ENCODE data around the gene RRP9. TPM values are rescaled to one million over a fixed set of nuclear protein-coding genes. Genes with fewer than 3 reads are reported as not detected.

RRP9 gene
- total RNA-seq, 4 donors from 2014 or later, result 14.9 to 32.9 (median 21.3) TPM

DNA sequence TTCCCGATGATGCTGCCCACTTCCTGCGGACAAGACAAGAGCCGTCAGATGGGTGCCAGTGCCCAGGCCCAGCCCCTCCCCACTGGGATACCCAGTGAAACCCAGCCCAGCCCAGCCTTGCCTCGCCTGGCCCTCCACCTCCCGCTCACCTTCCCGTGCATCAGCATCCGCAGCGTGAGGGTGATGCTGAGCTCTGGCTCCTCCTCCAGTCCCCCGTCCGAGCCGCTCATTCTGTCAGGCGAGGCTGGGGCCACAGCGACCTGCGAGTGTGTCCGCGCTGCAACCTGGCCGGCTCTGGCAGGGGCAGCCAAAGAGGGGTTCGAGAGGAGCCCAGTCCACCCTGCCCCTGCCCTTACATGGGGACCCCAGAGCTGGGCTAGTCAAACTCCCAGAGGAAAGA lies 19.3 kb upstream of the RRP9 start:
- H3K27ac ChIP-seq, result peak overlapping the region in 1 of 4 donors; percentile 99
- peaks cover 0 to 64% (median 28%) of the 10 kb centered on the region in 4 donors for H3K4me1 ChIP-seq
- TF ChIP-seq EP300 (IDR thresholded peaks at IDR 0.05) (no peak), POLR2A (IDR thresholded peaks at IDR 0.05) (no peak)
- TF ChIP-seq, protein P1, sequence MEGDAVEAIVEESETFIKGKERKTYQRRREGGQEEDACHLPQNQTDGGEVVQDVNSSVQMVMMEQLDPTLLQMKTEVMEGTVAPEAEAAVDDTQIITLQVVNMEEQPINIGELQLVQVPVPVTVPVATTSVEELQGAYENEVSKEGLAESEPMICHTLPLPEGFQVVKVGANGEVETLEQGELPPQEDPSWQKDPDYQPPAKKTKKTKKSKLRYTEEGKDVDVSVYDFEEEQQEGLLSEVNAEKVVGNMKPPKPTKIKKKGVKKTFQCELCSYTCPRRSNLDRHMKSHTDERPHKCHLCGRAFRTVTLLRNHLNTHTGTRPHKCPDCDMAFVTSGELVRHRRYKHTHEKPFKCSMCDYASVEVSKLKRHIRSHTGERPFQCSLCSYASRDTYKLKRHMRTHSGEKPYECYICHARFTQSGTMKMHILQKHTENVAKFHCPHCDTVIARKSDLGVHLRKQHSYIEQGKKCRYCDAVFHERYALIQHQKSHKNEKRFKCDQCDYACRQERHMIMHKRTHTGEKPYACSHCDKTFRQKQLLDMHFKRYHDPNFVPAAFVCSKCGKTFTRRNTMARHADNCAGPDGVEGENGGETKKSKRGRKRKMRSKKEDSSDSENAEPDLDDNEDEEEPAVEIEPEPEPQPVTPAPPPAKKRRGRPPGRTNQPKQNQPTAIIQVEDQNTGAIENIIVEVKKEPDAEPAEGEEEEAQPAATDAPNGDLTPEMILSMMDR (IDR thresholded peaks at IDR 0.05), result no peak

DNA sequence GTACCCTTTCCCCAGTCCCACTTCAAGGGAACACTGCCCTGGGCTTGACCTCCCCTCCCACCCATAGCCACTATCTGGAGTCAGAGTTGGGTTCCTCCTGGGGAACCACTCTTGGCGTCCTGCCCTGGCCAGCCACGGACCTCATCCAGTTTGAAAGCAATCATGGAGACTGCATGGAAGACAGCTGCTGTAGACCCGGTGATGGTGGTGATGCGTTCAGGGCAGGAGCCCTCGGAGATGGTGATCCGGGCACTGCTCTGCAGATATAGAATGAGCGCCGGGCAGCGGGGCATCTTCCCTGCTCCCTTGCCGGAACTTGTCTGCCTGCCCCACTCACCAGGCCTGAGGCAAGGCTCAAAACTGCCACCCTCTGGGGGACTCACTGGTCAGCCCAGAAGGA lies 18.7 kb upstream of the RRP9 start:
- H3K4me3 ChIP-seq, result no peak overlapping the region
- TF ChIP-seq EP300 (IDR thresholded peaks at IDR 0.05) (no peak), POLR2A (IDR thresholded peaks at IDR 0.05) (no peak)
- TF ChIP-seq, protein P1 (IDR thresholded peaks at IDR 0.05), result no peak
- WGBS, 2 donors, result 82 to 88% methylated on average over 10 of the region's 10 CpGs
- DNase-seq (ENCODE audit: low spot score in 2 of 2), result no peak
- no peaks in the 10 kb centered on the region for H3K9me3 ChIP-seq
- H3K27me3 ChIP-seq, result no peaks in the 10 kb centered on the region
- no peak overlapping the region for H3K27ac ChIP-seq
- H3K4me1 ChIP-seq, result peaks cover 0 to 64% (median 25%) of the 10 kb centered on the region in 4 donors
- H3K36me3 ChIP-seq, result peaks cover 0 to 48% (median 0%) of the 10 kb centered on the region in 3 donors

More for the DNA sequence above, 19.3 kb upstream of the RRP9 start:
- WGBS, 2 donors, result 78 to 83% methylated on average over 6 to 18 of the region's 18 CpGs
- H3K4me3 ChIP-seq, result no peak overlapping the region
- no peak for DNase-seq (ENCODE audit: low spot score in 2 of 2)
- H3K36me3 ChIP-seq, result peaks cover 0 to 48% (median 0%) of the 10 kb centered on the region in 3 donors
- H3K27me3 ChIP-seq, result no peaks in the 10 kb centered on the region
- no peaks in the 10 kb centered on the region for H3K9me3 ChIP-seq

DNA sequence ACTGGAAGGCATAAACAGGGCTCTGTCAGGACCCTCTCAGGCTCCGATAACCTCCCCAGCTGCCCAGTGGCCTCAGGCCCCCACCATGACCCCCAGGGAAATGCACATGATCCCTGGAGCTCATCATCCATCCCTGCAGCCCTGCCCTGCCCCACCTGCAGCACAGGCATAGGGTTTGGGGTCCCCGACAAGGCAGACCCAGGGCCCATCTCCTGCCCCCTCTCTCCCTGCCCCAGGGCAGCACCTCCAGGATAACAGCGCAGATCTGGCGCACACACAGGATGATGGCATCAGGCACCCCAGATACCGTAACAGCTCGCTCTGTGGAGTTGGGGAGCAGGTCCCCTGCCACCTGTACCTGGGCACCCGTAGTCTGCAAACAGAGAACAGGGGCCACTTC lies 17.9 kb upstream of the RRP9 start:
- no peak for DNase-seq (ENCODE audit: low spot score in 2 of 2)
- TF ChIP-seq EP300 (IDR thresholded peaks at IDR 0.05) (no peak), POLR2A (IDR thresholded peaks at IDR 0.05) (no peak)
- TF ChIP-seq, protein P1 (IDR thresholded peaks at IDR 0.05), result no peak
- WGBS, 2 donors, result 98 to 100% methylated on average over 2 to 7 of the region's 7 CpGs
- H3K9me3 ChIP-seq, result no peaks in the 10 kb centered on the region
- no peaks in the 10 kb centered on the region for H3K27me3 ChIP-seq
- no peak overlapping the region for H3K27ac ChIP-seq
- peaks cover 0 to 48% (median 0%) of the 10 kb centered on the region in 3 donors for H3K36me3 ChIP-seq
- peaks cover 0 to 59% (median 19%) of the 10 kb centered on the region in 4 donors for H3K4me1 ChIP-seq
- H3K4me3 ChIP-seq, result no peak overlapping the region

DNA sequence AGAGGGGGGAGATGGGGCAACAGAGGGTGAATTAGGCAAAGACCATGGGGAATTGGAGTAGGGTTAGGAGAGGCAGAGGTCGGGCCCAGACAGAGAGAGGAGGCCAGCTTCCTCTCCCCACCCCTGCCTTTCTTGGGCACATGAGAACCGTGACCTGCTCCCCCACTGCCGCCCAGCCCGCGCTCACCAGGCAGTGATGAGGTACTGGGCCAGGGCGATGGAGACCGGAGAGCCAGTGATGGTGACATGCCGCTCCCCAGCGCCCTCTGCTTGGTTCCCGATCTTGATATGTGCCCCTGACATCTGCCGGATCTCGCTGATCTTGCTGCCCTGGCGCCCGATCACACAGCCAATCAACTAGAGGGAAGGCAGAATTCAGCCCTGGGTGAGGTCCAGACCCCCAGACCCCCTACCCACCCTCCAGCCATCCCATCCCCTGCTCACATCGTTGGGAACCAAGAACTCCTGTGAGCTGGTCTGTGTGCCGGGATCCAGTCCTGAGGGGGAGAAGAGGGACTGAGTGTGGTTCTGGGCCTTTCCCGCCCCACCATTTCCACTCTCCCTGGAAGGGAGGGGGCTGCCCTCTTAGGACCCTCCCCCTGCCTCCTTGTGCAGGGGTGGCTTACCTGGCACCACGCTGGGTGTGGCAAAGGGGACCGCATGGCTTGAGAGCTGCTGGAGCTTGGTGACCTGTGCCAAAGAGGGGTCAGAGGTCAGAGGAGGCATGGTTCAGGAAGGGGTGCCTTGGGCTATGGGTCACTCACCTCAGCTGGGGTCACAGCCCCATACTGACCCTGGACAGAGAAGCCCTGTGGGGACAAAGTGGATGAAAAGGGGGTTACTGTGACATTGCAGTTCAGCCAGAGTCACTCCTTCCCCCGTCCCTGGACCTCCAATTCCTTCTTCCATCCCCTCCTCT lies 17.2 kb upstream of the RRP9 start:
- Histone ChIP-seq H3K9me3 (no peaks in the 10 kb centered on the region), H3K27me3 (no peaks in the 10 kb centered on the region), H3K4me3 (no peak overlapping the region), H3K4me1 (peaks cover 0 to 51% (median 13%) of the 10 kb centered on the region in 4 donors), H3K36me3 (peaks cover 0 to 48% (median 0%) of the 10 kb centered on the region in 3 donors), H3K27ac (no peak overlapping the region)
- TF ChIP-seq POLR2A (IDR thresholded peaks at IDR 0.05) (no peak), EP300 (IDR thresholded peaks at IDR 0.05) (no peak)
- TF ChIP-seq, protein P1 (IDR thresholded peaks at IDR 0.05), result no peak
- DNase-seq (ENCODE audit: low spot score in 2 of 2), result no peak
- 89% methylated on average over 16 to 20 of the region's 20 CpGs for WGBS, 2 donors
